Bronchus fibroblast of lung (primary cell): Measurements from ENCODE around the gene ESRP2. TPM values are rescaled to one million over a fixed set of nuclear protein-coding genes. Genes with fewer than 3 reads are reported as not detected.

ENCODE experiments used
- total RNA-seq: library from RNA; depleted of rRNA; stranded (reverse); fragments of >200 nt; gene quantifications from 2 replicates; pipeline ENCODE4 v1.2.3, GENCODE V29; 2015

Gene ESRP2
- 0.30 and 0.50 TPM in 2 replicates for total RNA-seq

DNA sequence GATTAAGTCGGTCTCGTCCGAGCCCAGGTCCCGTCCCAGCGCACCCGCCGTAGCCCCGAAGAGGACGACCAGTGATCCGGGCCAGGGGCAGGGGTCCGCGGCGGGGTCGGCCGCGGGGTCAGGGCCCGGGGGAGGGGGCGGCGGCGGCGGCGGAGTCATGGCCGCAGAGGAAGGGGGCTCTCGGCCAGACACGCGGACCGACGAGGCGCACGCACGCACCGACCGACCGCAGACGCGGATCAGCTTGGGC, at the start of gene ESRP2:
ESRP2 (minus strand) TSS at position 241 of the 250 bp plus-strand sequence; CDS start at position 159, 82 bp downstream.

DNA sequence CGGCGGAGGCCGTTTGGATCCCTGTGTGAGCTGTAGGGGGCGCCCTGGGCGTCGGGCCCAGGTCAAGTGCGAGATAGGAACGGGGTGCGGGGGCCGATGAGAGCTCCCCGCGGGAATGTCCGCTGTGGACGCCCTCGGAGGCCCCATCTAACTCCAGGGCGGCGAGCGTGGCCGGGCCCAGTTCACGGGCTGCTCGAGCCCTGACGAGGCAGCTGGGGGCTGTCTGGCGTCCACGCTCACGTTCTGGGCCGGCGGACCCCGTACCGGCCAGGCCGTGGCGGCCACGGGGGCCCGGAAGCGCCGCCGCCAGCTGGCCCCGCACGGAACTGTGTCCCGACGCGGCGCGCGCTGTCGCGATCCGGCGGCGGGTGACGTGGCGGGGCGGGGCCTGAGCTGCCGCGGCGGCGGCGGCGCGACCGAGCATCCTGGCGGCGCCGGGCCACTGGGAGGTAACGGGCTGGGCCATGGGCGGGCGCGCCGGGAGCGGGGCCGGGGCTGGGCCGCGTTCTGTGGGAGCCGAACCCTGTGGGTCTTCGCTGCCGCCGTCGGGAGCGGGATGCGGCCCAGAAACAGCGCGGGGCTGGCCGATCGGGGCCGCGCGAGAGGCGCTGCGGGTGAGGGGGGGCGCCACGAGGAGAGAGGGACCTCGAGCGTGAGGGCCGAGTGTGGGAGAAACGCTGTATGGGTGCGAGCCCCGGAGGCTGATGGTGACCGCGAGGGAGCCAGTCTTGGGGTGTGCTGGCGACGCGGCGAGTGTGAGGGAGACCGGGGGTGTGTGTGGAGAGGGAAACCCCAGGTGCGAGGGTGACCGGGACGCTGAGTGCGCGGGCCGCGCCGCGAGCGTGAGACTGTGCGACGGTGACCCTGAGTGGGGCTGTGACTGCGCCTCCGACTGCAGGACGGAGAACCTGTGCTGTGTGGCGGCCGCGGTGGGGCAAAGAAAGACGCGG, 28.5 kb upstream of the ESRP2 start, which contains the start of gene SLC7A6:
SLC7A6 (plus strand) TSS at position 399 of the 950 bp plus-strand sequence. CDS start 10,201 bp downstream, outside the sequence.

DNA sequence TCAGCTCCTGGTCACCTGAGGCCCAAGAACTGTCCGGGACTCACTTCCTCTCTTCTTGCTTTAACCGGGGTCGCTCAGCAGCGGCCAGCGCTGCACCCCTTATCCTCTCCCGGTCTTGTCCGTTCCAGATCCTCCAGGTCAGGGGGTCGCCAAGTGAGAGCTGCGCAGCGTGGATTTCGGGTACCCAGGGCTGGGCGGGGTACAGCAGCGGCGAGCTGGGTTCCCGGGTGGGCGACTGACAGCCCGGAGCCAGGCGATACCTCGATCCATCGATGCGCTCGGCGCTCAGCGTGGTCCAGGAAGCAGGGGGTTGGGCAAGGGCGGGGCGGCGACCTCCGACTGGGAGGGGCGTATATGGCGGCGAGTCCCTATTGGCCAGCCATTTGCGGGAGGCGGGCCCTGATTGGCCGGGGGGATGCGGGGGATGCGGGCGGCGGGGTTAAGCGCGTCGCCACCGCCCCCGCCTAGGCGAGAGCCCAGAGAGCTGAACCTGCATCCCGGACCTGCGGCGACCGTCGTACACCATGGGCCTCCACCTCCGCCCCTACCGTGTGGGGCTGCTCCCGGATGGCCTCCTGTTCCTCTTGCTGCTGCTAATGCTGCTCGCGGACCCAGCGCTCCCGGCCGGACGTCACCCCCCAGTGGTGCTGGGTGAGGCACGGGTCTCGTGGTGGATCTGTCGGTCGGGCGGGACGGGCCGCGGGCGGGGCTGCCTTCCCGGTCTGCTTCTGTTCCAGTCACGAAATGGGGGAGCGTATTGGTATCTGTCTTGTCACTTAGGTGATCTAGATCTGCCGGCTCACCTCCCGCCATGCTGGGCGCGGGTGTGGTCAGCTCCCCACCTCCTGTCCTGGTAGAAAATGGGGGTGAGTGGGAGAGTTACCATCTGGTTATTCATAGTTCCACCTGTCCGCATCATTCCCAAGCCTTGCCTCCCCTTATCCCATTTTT, 9.3 kb upstream of the ESRP2 start, which contains the start of gene PLA2G15:
PLA2G15 (plus strand) TSS at position 471 of the 951 bp plus-strand sequence; CDS start at position 525, 54 bp downstream.

Other genes starting within 250 kb of the ESRP2 start
- gene DPEP2, start 236.6 kb downstream of the ESRP2 start, total RNA-seq, result not detected in 2 replicates
- not detected in 2 replicates for gene DPEP2NB, start 220.2 kb downstream of the ESRP2 start, total RNA-seq
- gene DDX28, start 212.9 kb downstream of the ESRP2 start, total RNA-seq, result 6.4 and 7.7 TPM in 2 replicates
- 19.5 and 22.0 TPM in 2 replicates for gene DUS2, start 212.8 kb downstream of the ESRP2 start, total RNA-seq
- 9.1 and 10.9 TPM in 2 replicates for gene NFATC3, start 150.8 kb downstream of the ESRP2 start, total RNA-seq
- 17.5 and 18.7 TPM in 2 replicates for gene PLA2G15, start 9.2 kb upstream of the ESRP2 start, total RNA-seq
- gene SLC7A6, start 28.4 kb upstream of the ESRP2 start, total RNA-seq, result 9.7 and 12.8 TPM in 2 replicates
- 8.3 and 11.3 TPM in 2 replicates for gene SLC7A6OS, start 74.8 kb upstream of the ESRP2 start, total RNA-seq
- gene PRMT7, start 74.9 kb upstream of the ESRP2 start, total RNA-seq, result 35.0 and 48.8 TPM in 2 replicates
- gene SMPD3, start 212.4 kb upstream of the ESRP2 start, total RNA-seq, result under 0.01 TPM in 1 of 2 replicates, not detected in the other